HUES6 (cell line): ENCODE results near the gene OBSCN.
"Not testable (repeated sequence)": the region's sequence is repeated elsewhere in the genome, so short reads cannot be mapped to it uniquely, and the experiment has no call there.

Experiments
- H3K27ac ChIP-seq: 2 replicates; pipeline ENCODE4 v1.7.0; 2013; ENCODE audit warnings: low read depth, mild to moderate bottlenecking, low read length, inconsistent platforms
- H3K27me3 ChIP-seq: 2 replicates; pipeline ENCODE4 v1.6.1; 2013; ENCODE audit warnings: low read length; ENCODE audit not compliant: control insufficient read depth, insufficient read depth
- H3K36me3 ChIP-seq: 2 replicates; pipeline ENCODE4 v1.6.1; 2013; ENCODE audit warnings: low read length; ENCODE audit not compliant: control insufficient read depth, insufficient read depth
- H3K4me1 ChIP-seq: 2 replicates; pipeline ENCODE4 v1.6.1; 2013; ENCODE audit warnings: low read length; ENCODE audit not compliant: control insufficient read depth, insufficient read depth
- H3K4me3 ChIP-seq: 2 replicates; pipeline ENCODE4 v1.5.1; 2013; ENCODE audit warnings: low read depth, low read length
- H3K9ac ChIP-seq: one replicate; pipeline ENCODE4 v1.6.1; 2013; ENCODE audit warnings: mild to moderate bottlenecking, low read length
- H3K9me3 ChIP-seq: 2 replicates; pipeline ENCODE4 v1.6.1; 2013; ENCODE audit warnings: low read depth, low read length; ENCODE audit not compliant: control insufficient read depth, insufficient read depth

OBSCN gene

DNA sequence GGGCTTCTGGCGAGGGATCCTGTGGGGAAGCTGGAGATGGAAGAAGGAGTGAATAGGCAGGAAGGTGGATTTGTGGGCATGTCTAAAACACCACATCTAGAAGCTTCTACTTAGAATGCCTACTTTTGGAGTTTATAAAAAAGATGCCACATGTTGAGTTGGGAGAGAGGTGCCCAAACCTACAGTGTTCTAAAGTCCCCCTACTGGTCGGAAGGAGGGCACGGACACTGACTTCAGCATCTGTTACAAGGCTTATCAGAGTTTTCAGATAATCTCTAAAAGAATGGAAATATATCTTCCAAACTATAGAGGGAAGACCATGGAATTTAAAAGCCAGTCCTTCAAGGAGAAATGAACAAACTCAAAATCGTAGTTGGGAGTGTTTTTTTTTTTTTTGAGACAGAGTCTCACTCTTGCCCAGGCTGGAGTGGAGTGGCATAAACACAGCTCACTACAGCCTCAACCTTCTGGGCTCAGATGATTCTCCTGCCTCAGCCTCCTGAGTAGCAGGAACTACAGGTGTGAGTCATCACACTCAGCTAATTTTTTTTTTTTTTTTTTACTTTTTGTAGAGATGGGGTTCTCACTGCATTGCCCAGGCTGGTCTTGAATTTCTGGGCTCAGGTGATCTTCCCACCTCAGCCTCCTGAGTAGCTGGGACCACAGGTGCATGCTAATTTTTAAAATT lies 27.4 kb upstream of the OBSCN start:
- no peaks in the 10 kb centered on the region for H3K4me1 ChIP-seq
- no peak overlapping the region for H3K4me3 ChIP-seq
- H3K27me3 ChIP-seq, result no peaks in the 10 kb centered on the region
- H3K9me3 ChIP-seq, result no peaks in the 10 kb centered on the region
- no peak overlapping the region for H3K9ac ChIP-seq
- H3K36me3 ChIP-seq, result no peaks in the 10 kb centered on the region; the same call in 1 of the 2 replicates
- H3K27ac ChIP-seq, result no peak overlapping the region

- no peak overlapping the region for H3K9ac ChIP-seq
- no peak overlapping the region for H3K27ac ChIP-seq
- H3K9me3 ChIP-seq, result no peaks in the 10 kb centered on the region
- no peak overlapping the region for H3K4me3 ChIP-seq
- H3K36me3 ChIP-seq, result no peaks in the 10 kb centered on the region
- H3K4me1 ChIP-seq, result no peaks in the 10 kb centered on the region
- H3K27me3 ChIP-seq, result no peaks in the 10 kb centered on the region
These were observed 26.7 kb upstream of the OBSCN start for GRCh38 chr1:228180959-228181644.

- no peak overlapping the region for H3K9ac ChIP-seq
- no peaks in the 10 kb centered on the region for H3K4me1 ChIP-seq
- no peaks in the 10 kb centered on the region for H3K9me3 ChIP-seq
- H3K36me3 ChIP-seq, result no peaks in the 10 kb centered on the region
- no peak overlapping the region for H3K4me3 ChIP-seq
- no peak overlapping the region for H3K27ac ChIP-seq
- no peaks in the 10 kb centered on the region for H3K27me3 ChIP-seq
These were observed 26.2 kb upstream of the OBSCN start for GRCh38 chr1:228181645-228182034.

DNA sequence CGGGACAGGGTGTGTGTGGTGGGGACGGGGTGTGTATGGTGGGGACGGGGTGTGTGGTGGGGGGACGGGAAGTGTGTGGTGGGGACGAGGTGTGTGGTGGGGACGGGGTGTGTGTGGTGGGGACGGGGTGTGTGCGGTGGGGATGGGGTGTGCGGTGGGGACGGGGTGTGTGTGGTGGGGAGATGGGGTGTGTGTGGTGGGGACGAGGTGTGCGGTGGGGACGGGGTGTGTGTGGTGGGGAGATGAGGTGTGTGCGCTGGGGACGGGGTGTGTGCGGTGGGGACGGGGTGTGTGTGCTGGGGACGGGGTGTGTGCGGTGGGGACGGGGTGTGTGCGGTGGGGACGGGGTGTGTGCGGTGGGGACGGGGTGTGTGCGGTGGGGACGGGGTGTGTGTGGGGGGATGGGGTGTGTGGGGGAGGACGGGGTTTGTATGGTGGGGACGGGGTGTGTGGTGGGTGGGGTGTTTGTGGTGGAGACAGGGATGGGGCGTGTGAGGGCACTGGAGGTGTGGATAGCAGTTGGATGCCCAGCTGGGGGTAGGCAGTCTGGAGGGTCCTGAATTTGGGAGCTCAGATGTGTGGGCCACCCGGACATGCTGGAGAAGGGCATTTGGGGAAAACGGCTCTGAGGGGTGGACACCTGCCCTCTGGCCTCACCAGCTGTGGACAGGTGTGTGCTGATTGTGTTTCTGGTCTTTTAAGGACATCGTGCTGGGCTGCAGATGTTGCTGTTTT lies 25.4 kb upstream of the OBSCN start:
- H3K4me1 ChIP-seq, result no peaks in the 10 kb centered on the region
- no peaks in the 10 kb centered on the region for H3K27me3 ChIP-seq
- H3K9ac ChIP-seq, result no peak overlapping the region
- no peak overlapping the region for H3K27ac ChIP-seq
- H3K9me3 ChIP-seq, result no peaks in the 10 kb centered on the region
- no peak overlapping the region for H3K4me3 ChIP-seq
- no peaks in the 10 kb centered on the region for H3K36me3 ChIP-seq

GRCh38 chr1:228184152-228184551 lies 23.7 kb upstream of the OBSCN start:
- Histone ChIP-seq H3K27me3 (no peaks in the 10 kb centered on the region), H3K27ac (no peak overlapping the region), H3K4me3 (no peak overlapping the region), H3K36me3 (no peaks in the 10 kb centered on the region), H3K9me3 (no peaks in the 10 kb centered on the region), H3K4me1 (no peaks in the 10 kb centered on the region), H3K9ac (no peak overlapping the region)

DNA sequence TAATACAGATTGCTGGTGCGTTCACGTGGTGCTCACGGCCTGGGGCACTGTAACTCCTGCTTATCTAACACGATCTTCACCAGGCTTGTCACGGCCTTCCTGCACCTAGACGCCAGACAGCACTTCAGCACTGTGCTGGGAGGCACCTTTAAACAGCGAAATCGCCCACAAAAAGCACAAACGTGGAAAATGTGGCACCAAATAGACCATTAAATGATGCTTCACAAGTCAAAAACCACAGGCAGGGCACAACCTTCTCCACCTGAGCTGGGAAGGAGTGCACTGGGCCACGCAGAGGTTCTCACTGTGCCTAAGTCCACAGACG lies 22.2 kb upstream of the OBSCN start:
- H3K36me3 ChIP-seq, result no peaks in the 10 kb centered on the region
- H3K9me3 ChIP-seq, result no peaks in the 10 kb centered on the region
- H3K4me1 ChIP-seq, result no peaks in the 10 kb centered on the region
- H3K9ac ChIP-seq, result no peak overlapping the region
- no peaks in the 10 kb centered on the region for H3K27me3 ChIP-seq
- H3K27ac ChIP-seq, result no peak overlapping the region
- no peak overlapping the region for H3K4me3 ChIP-seq

DNA sequence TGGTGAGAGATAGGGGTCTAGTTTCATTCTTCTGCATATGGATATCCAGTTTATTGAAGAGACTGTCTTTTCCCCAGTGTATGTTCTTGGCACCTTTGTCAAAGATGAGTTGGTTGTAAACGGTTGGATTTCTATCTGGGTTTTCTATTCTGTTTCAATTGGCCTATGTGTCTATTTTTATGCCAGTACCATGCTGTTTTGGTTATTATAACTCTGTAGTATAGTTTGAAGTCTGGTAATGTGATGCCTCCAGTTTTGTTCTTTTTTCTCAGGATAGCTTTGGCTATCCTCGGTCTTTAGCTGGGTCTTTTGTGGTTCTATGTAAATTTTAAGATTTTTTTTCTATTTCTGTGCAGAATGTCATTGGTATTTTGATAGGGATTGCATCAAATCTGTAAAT lies 19.6 kb upstream of the OBSCN start:
- H3K9me3 ChIP-seq, H3K9ac ChIP-seq, H3K4me3 ChIP-seq, H3K27me3 ChIP-seq, H3K27ac ChIP-seq, H3K4me1 ChIP-seq, H3K36me3 ChIP-seq: not testable (repeated sequence)

DNA sequence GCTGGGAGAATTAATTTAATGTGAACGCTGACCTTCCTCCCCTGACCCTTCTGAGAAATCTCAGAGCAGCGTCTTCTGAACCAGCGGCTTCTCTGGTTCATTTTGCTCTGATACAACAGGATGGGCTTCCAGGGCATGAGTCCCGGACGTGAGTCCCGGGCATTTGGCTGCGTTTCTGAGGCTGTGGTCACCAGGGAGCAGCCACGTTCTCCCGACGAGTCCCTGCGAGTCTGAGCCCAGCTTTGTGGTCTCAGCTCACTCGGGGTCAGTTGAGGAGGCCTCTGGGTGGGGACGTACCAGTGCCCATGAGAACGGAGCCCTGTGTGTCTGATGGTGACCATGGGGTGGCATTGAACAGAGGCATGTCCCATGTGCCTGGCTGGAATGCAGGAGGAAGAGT lies 17.7 kb upstream of the OBSCN start:
- no peaks in the 10 kb centered on the region for H3K27me3 ChIP-seq
- no peak overlapping the region for H3K27ac ChIP-seq
- H3K4me1 ChIP-seq, result no peaks in the 10 kb centered on the region
- H3K9ac ChIP-seq, result no peak overlapping the region
- H3K36me3 ChIP-seq, result no peaks in the 10 kb centered on the region
- no peaks in the 10 kb centered on the region for H3K9me3 ChIP-seq
- no peak overlapping the region for H3K4me3 ChIP-seq

DNA sequence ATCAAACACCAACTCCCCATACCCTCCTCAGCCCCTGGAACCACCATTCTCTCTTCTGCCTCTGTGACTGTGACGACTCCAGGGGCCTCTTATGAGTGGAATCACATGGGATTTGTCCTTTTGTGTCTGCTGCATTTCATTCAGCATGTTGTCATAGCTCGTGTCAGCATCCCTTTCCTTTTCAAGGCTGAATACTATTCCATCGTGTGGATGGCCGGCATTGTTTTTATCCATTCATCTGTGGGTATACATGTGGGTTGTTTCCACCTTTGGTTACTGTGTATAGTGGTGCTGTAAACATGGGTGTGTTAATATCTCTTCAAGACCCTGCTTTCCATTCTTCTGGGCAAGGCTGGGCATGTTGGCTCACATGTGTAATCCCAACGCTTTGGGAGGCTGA lies 17.1 kb upstream of the OBSCN start:
- no peaks in the 10 kb centered on the region for H3K36me3 ChIP-seq

DNA sequence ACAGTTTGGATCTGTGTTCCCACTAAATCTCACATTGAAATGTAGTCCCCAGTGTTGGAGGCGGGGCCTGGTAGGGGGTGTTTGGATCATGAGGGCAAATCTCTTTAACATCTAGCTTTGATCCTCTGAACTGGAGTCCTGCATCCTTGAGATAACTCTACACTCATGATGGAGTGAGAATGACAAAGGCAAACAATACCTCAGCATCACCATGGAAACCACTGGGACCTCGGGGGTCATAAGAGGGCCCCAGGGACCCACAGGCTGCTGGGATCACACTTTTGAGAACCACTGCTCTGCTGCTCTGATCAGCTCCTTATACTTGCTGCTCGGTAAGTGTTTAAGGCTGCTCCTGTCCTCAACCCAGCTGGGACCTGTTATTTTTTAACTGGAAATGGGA lies 13.4 kb upstream of the OBSCN start:
- no peaks in the 10 kb centered on the region for H3K4me1 ChIP-seq
- H3K27ac ChIP-seq, result no peak overlapping the region
- H3K9me3 ChIP-seq, result peaks cover 15% of the 10 kb centered on the region
- H3K27me3 ChIP-seq, result no peaks in the 10 kb centered on the region
- H3K36me3 ChIP-seq, result no peaks in the 10 kb centered on the region
- no peak overlapping the region for H3K4me3 ChIP-seq
- H3K9ac ChIP-seq, result no peak overlapping the region

More for the DNA sequence above, 17.1 kb upstream of the OBSCN start:
- H3K4me1 ChIP-seq, result no peaks in the 10 kb centered on the region
- H3K4me3 ChIP-seq, result no peak overlapping the region
- no peak overlapping the region for H3K9ac ChIP-seq
- H3K9me3 ChIP-seq, result no peaks in the 10 kb centered on the region
- H3K27me3 ChIP-seq, result no peaks in the 10 kb centered on the region
- H3K27ac ChIP-seq, result no peak overlapping the region
